ENCODE results near the gene SMCP. TPM values are rescaled to one million over a fixed set of nuclear protein-coding genes. Genes with fewer than 3 reads are reported as not detected.

SMCP gene
- total RNA-seq, 1 donor from 2014 or later = not detected

DNA sequence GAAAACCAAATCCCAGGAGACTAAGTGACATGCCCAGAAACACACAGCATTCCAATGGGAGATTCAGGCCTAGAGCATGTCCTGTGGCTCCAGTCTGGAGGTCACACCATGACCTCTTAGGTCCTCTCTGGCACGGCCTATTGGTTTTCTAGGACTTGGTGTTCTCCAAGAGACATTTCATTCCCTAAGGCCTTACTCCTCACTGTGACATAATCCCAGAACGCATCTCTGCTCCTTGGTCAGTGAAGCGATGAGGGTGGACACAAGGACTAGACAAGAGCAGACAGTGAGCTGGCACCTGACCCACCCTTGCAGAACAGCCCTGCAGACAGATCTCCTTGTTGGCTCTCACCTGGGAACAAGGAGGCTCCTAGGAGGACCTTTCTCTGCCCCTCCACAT is 31.1 kb downstream of the SMCP start:
- H3K9me3 Mint-ChIP-seq (ENCODE audit: unreplicated experiment) = peaks cover 8% of the 10 kb centered on the region

DNA sequence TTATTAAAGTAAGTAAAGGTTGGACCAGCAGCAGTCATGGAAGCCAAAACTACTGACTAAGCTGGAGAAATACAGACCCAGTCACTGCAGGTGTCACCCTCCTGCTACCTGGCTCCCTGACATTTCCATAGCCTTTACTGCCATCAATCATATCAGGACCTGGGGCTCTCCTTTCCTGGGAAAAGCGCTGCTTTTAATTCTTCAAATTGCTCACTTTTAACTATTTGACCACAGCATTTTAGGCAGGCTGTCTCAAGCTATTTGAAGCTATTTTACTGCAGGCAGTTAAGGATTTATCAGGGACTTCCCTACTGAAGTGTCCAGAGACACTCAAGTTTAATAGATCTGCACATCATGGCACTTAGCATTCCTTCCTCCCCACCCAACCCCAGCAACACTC is 34.3 kb downstream of the SMCP start:
- H3K27ac ChIP-seq (ENCODE audit: low read depth, low read length) = no peak overlapping the region
- H3K27me3 ChIP-seq (ENCODE audit: insufficient read depth, low read length) = no peaks in the 10 kb centered on the region
- H4K20me1 ChIP-seq (ENCODE audit: insufficient read depth, low read length) = no peaks in the 10 kb centered on the region
- H3K27me3 Mint-ChIP-seq (ENCODE audit: low read depth, unreplicated experiment) = peaks cover 32% of the 10 kb centered on the region
- no peaks in the 10 kb centered on the region for H3K4me1 ChIP-seq (ENCODE audit: insufficient read depth, low read length)
- H3K27ac Mint-ChIP-seq (ENCODE audit: unreplicated experiment) = no peak overlapping the region
- no peak overlapping the region for H3K9ac ChIP-seq (ENCODE audit: low read length)
- TF ChIP-seq EZH2 (IDR thresholded peaks at IDR 0.05; ENCODE audit: insufficient read depth, low read length) = no peak
- TF ChIP-seq, protein P1, sequence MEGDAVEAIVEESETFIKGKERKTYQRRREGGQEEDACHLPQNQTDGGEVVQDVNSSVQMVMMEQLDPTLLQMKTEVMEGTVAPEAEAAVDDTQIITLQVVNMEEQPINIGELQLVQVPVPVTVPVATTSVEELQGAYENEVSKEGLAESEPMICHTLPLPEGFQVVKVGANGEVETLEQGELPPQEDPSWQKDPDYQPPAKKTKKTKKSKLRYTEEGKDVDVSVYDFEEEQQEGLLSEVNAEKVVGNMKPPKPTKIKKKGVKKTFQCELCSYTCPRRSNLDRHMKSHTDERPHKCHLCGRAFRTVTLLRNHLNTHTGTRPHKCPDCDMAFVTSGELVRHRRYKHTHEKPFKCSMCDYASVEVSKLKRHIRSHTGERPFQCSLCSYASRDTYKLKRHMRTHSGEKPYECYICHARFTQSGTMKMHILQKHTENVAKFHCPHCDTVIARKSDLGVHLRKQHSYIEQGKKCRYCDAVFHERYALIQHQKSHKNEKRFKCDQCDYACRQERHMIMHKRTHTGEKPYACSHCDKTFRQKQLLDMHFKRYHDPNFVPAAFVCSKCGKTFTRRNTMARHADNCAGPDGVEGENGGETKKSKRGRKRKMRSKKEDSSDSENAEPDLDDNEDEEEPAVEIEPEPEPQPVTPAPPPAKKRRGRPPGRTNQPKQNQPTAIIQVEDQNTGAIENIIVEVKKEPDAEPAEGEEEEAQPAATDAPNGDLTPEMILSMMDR (IDR thresholded peaks at IDR 0.05; ENCODE audit: insufficient read depth, low read depth, low read length) = no peak
- no peak overlapping the region for H2AFZ ChIP-seq (ENCODE audit: low read depth, low read length)
- H3K36me3 ChIP-seq (ENCODE audit: insufficient read depth, low read length) = no peaks in the 10 kb centered on the region
- H3K9me3 ChIP-seq (ENCODE audit: insufficient read depth, low read depth, low read length) = no peaks in the 10 kb centered on the region
- peaks cover 8% of the 10 kb centered on the region for H3K9me3 Mint-ChIP-seq (ENCODE audit: unreplicated experiment)
- H3K4me3 ChIP-seq (ENCODE audit: insufficient read depth, low read depth, low read length) = no peak overlapping the region
- H3K79me2 ChIP-seq (ENCODE audit: insufficient read depth, low read length) = no peaks in the 10 kb centered on the region
- no peaks in the 10 kb centered on the region for H3K36me3 Mint-ChIP-seq (ENCODE audit: low read depth, unreplicated experiment)
- H3K4me3 Mint-ChIP-seq (ENCODE audit: unreplicated experiment) = no peak overlapping the region
- DNase-seq (ENCODE audit: low read depth) = no peak
- FAIRE-seq = no peak
- H3K4me1 Mint-ChIP-seq (ENCODE audit: low read depth, unreplicated experiment) = peaks cover 16% of the 10 kb centered on the region
- no peak overlapping the region for H3K4me2 ChIP-seq (ENCODE audit: low read length)

More for the DNA sequence above, 31.1 kb downstream of the SMCP start:
- Mint-ChIP-seq H3K27me3 (ENCODE audit: low read depth, unreplicated experiment) (peaks cover 32% of the 10 kb centered on the region), H3K27ac (ENCODE audit: unreplicated experiment) (peak overlapping the region; percentile 38), H3K4me1 (ENCODE audit: low read depth, unreplicated experiment) (peaks cover 42% of the 10 kb centered on the region), H3K36me3 (ENCODE audit: low read depth, unreplicated experiment) (no peaks in the 10 kb centered on the region), H3K4me3 (ENCODE audit: unreplicated experiment) (no peak overlapping the region)
- no peak overlapping the region for H2AFZ ChIP-seq (ENCODE audit: low read depth, low read length)
- no peak overlapping the region for H3K4me2 ChIP-seq (ENCODE audit: low read length)
- TF ChIP-seq, protein P1 (IDR thresholded peaks at IDR 0.05; ENCODE audit: insufficient read depth, low read depth, low read length) = no peak
- TF ChIP-seq EZH2 (IDR thresholded peaks at IDR 0.05; ENCODE audit: insufficient read depth, low read length) = no peak
- FAIRE-seq = no peak
- no peaks in the 10 kb centered on the region for H3K36me3 ChIP-seq (ENCODE audit: insufficient read depth, low read length)
- H3K27me3 ChIP-seq (ENCODE audit: insufficient read depth, low read length) = no peaks in the 10 kb centered on the region
- peaks cover 4% of the 10 kb centered on the region for H3K4me1 ChIP-seq (ENCODE audit: insufficient read depth, low read length)
- DNase-seq (ENCODE audit: low read depth) = no peak
- no peaks in the 10 kb centered on the region for H3K79me2 ChIP-seq (ENCODE audit: insufficient read depth, low read length)
- no peak overlapping the region for H3K9ac ChIP-seq (ENCODE audit: low read length)
- no peak overlapping the region for H3K27ac ChIP-seq (ENCODE audit: low read depth, low read length)
- no peaks in the 10 kb centered on the region for H4K20me1 ChIP-seq (ENCODE audit: insufficient read depth, low read length)
- no peaks in the 10 kb centered on the region for H3K9me3 ChIP-seq (ENCODE audit: insufficient read depth, low read depth, low read length)
- no peak overlapping the region for H3K4me3 ChIP-seq (ENCODE audit: insufficient read depth, low read depth, low read length)

DNA sequence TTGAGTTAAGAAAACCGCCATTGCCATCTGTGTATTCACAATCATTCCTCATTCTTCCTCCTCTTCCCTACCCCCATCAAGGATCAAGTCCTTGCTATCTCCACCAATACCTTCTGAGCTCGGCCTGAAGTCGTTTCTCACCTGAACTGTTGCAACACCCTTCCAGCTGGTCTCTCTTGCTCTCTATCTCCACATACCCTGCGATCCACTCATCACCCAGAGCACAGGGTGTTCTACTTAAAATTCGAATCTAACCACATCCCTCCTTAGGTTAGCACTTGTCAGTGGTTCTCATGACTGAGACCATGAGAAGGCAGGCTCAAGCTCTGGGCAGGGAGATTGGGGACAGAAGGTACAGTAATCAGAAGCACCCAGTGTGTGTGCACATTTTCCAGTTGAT is 34.8 kb downstream of the SMCP start:
- peaks cover 12% of the 10 kb centered on the region for H3K4me1 Mint-ChIP-seq (ENCODE audit: low read depth, unreplicated experiment)
- no peak for DNase-seq (ENCODE audit: low read depth)
- H3K27ac ChIP-seq (ENCODE audit: low read depth, low read length) = no peak overlapping the region
- H3K9me3 Mint-ChIP-seq (ENCODE audit: unreplicated experiment) = peaks cover 8% of the 10 kb centered on the region
- H3K79me2 ChIP-seq (ENCODE audit: insufficient read depth, low read length) = no peaks in the 10 kb centered on the region
- H3K36me3 ChIP-seq (ENCODE audit: insufficient read depth, low read length) = no peaks in the 10 kb centered on the region
- no peaks in the 10 kb centered on the region for H3K9me3 ChIP-seq (ENCODE audit: insufficient read depth, low read depth, low read length)
- TF ChIP-seq, protein P1 (IDR thresholded peaks at IDR 0.05; ENCODE audit: insufficient read depth, low read depth, low read length) = no peak
- no peak for TF ChIP-seq EZH2 (IDR thresholded peaks at IDR 0.05; ENCODE audit: insufficient read depth, low read length)
- H3K4me3 ChIP-seq (ENCODE audit: insufficient read depth, low read depth, low read length) = no peak overlapping the region
- no peak overlapping the region for H3K27ac Mint-ChIP-seq (ENCODE audit: unreplicated experiment)
- no peaks in the 10 kb centered on the region for H3K4me1 ChIP-seq (ENCODE audit: insufficient read depth, low read length)
- no peak overlapping the region for H2AFZ ChIP-seq (ENCODE audit: low read depth, low read length)
- H4K20me1 ChIP-seq (ENCODE audit: insufficient read depth, low read length) = no peaks in the 10 kb centered on the region
- no peak overlapping the region for H3K4me2 ChIP-seq (ENCODE audit: low read length)
- H3K27me3 Mint-ChIP-seq (ENCODE audit: low read depth, unreplicated experiment) = peaks cover 32% of the 10 kb centered on the region
- H3K9ac ChIP-seq (ENCODE audit: low read length) = no peak overlapping the region
- H3K4me3 Mint-ChIP-seq (ENCODE audit: unreplicated experiment) = no peak overlapping the region
- H3K27me3 ChIP-seq (ENCODE audit: insufficient read depth, low read length) = no peaks in the 10 kb centered on the region
- no peaks in the 10 kb centered on the region for H3K36me3 Mint-ChIP-seq (ENCODE audit: low read depth, unreplicated experiment)
- FAIRE-seq = no peak

All from astrocyte (in vitro differentiated cells and primary cell).